HAP-1 (cell line): ENCODE data around the gene ATXN1L.
A peak's percentile ranks its signal among the peaks of the same experiment; 100 is the strongest.
"Not testable (repeated sequence)": the region's sequence is repeated elsewhere in the genome, so short reads cannot be mapped to it uniquely, and the experiment has no call there.

ENCODE experiments used
- DNase-seq, 2 experiments: peaks; one replicate each; pipeline ENCODE4 v3.0.0-alpha.2; 2016 to 2020; ENCODE audit warnings: low spot score in 2 of 2
- H3K27me3 ChIP-seq: fragments of 250-450 bp; sonication (Bioruptor Pico); 2 replicates; pipeline ENCODE4 v1.5.1; 2020; ENCODE audit warnings: low read depth, mild to moderate bottlenecking, moderate library complexity
- H3K36me3 ChIP-seq: fragments of 250-450 bp; sonication (Bioruptor Pico); replicated peaks from 2 replicates; pipeline ENCODE4 v1.5.1; 2020; ENCODE audit warnings: mild to moderate bottlenecking
- H3K4me1 ChIP-seq: fragments of 250-450 bp; sonication (Bioruptor Pico); 2 replicates; pipeline ENCODE4 v1.5.1; 2020; ENCODE audit warnings: mild to moderate bottlenecking
- H3K4me3 ChIP-seq: fragments of 250-450 bp; sonication (Bioruptor Pico); 2 replicates; pipeline ENCODE4 v1.5.1; 2020; ENCODE audit warnings: mild to moderate bottlenecking, moderate library complexity
- H3K9me3 ChIP-seq: fragments of 250-450 bp; sonication (Bioruptor Pico); 2 replicates; pipeline ENCODE4 v1.5.1; 2020; ENCODE audit warnings: mild to moderate bottlenecking, moderate library complexity
- in situ Hi-C: fragments of 300-500 bp; cut with MboI; formaldehyde crosslinking; loops from 3 replicates; pipeline ENCODE4 v1.14.3; 2020; ENCODE audit warnings: low sequenced_read_pairs, inconsistent platforms, mixed read lengths

ATXN1L gene

DNA sequence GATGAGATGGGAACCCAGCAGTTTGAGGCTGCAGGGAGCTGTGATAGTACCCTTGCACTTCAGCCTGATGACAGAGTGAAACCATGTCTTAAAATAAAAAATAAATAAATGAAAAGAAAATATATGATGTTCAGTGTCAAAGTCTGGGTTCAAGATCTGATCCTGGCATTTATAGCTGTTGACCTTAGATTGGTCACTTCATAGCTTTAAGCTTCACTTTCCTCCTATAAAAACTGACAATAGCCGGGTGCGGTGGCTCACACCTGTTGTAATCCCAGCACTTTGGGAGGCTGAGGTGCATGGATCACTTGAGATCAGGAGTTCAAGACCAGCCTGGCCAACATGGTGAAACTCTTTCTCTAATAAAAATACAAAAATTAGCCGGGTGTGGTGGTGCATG lies 43.4 kb downstream of the ATXN1L start:
- in situ Hi-C loops, result no loop called here
- Histone ChIP-seq H3K4me3 (no peak overlapping the region), H3K27me3 (no peaks in the 10 kb centered on the region), H3K9me3 (no peaks in the 10 kb centered on the region), H3K36me3 (no peaks in the 10 kb centered on the region), H3K4me1 (peaks cover 5% of the 10 kb centered on the region)
- DNase-seq, result no peak

DNA sequence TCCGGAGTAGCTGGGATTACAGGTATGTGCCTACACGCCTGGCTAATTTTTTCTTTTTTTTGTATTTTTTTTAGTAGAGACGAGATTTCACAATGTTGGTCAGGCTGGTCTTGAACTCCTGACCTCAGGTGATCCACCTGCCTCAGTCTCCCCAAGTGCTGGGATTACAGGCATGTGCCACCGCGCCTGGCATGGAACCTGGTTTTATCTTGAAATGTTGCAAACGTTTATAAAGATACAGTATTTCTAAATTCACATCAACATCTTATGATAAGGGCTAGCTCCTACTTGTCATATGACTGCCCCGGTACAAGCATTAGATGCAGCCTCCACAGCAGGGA lies 48.1 kb downstream of the ATXN1L start:
- H3K36me3 ChIP-seq, result peaks cover 10% of the 10 kb centered on the region
- no peaks in the 10 kb centered on the region for H3K9me3 ChIP-seq
- in situ Hi-C loops, result loop anchor here (5.0 kb wide), 1 partner anchor 87 kb away; the partner anchor contains the start of gene AP1G1
- no peaks in the 10 kb centered on the region for H3K27me3 ChIP-seq
- H3K4me3 ChIP-seq, result peak overlapping the region; percentile 76
- peaks cover 8% of the 10 kb centered on the region for H3K4me1 ChIP-seq
- no peak for DNase-seq

DNA sequence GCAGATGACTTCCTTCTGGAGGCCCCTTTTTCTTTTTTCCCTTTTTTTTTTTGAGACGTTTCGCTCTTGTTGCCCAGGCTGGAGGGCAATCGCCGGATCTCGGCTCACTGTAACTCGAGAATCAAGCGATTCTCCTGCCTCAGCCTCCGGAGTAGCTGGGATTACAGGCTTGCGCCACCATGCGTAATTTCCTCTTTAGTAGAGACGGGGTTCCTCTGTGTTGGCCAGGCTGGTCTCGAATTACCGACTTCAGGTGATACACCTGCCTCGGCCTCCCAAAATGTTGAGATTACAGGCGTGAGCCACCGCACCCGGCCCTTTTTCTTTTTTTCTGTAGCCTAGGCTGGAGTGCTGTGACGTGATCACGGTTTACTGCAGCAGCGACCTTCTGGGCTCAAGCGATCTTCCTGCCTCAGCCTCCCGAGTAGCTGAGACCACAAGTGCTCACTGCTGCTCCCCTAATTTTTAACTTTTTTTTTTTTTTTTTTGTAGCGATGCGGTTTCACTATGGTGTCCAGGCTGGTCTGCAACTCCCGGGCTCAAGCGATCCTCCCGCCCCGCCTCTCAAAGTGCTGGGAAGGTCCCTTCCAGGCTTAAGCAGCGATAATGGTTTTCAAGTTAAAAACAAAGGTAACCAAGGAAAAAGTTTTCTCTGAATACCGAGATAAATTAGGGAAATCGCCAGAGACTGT lies 48.6 kb downstream of the ATXN1L start:
- peak in 1 of 2 experiments; percentile 61 for DNase-seq
- peak overlapping the region; percentile 76 for H3K4me3 ChIP-seq
- H3K4me1 ChIP-seq, result peaks cover 8% of the 10 kb centered on the region
- H3K9me3 ChIP-seq, result no peaks in the 10 kb centered on the region
- in situ Hi-C loops, result loop anchor here (5.0 kb wide), 1 partner anchor 87 kb away; the partner anchor contains the start of gene AP1G1
- peaks cover 10% of the 10 kb centered on the region for H3K36me3 ChIP-seq
- H3K27me3 ChIP-seq, result no peaks in the 10 kb centered on the region

DNA sequence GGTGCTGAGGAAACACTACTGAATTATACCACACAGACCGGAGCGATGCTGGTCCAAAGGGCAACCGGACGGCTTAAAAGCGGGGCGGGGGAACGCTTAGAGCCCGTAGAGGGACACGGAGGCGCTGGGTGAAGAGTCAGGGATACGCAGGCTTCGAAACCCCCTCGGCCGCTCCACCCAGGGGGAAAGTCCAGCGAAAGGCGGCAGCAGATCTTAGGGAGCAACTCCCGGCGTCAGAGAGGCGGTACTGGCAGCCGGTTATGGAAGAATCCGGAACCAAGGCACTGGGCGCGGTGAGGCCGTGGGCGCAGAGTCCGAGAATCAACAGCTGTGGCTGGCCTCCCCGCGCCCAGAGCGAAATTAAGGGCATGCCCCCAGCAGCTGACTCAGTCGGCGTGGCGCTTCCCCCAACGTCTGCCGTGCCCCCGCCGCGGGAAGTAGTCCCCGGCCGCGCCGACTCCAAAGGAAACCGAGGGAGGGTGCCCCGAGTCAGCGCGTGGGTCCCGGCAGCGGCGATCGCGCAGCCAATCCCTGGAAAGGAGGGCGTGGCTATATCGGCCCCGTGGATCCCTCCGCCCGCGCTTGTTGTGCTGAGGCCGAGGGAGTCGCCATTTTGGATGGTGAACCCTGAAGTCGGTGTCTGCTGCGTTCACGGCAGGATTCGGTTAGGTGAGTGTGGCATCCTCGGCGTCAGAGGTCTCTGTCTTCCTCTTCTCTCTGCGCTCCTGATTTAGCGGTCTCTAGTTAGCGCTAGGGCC lies 49.3 kb downstream of the ATXN1L start, which contains the start of gene IST1:
Gene IST1 (plus strand): TSS at position 611 of the 758 bp plus-strand sequence. CDS start 20,110 bp downstream, outside the sequence.
- peaks cover 8% of the 10 kb centered on the region for H3K4me1 ChIP-seq
- no peaks in the 10 kb centered on the region for H3K27me3 ChIP-seq
- no peaks in the 10 kb centered on the region for H3K9me3 ChIP-seq
- peak within 1 kb of the TSS; percentile 76 for H3K4me3 ChIP-seq
- in situ Hi-C loops, result loop anchor here (5.0 kb wide), 1 partner anchor 88 kb away; the partner anchor contains the start of gene AP1G1
- peak; percentile 94 to 99 for DNase-seq
- H3K36me3 ChIP-seq, result peaks cover 10% of the 10 kb centered on the region

DNA sequence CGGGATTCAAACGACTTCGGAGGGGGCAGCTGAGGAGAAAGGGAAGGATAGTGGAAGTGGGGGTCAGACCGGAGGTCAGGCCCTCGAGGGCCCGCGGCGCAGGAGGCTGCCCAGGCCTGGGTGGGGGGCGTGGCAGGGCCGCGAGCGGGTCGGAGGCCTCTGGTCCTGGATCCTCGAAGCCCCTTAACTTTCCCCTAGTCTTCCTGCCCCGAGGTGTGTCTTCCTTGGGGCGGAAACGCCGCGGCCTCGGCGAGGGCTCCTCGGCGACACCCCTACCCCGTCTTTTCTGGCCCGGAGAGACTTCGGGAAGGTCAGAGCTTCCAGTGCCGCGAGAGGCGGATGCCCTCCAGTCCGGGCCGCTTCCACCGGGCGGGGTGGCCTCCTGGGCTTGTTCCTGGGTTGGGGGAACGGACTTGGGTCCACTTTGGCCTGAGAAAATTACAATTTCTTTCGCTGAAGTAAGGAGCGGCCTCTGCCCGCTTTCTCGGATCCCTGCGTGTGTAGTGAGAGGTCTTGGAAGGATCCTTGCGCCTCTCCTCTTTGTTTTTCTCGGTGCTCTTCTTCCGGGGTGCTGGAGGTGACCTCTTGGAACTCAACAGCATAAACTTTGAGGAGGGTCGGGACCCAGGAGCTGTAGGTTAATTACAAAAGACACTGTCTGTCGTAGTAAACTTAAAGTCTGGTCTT lies 50.0 kb downstream of the ATXN1L start:
- Histone ChIP-seq H3K4me3 (peak overlapping the region; percentile 76), H3K27me3 (no peaks in the 10 kb centered on the region), H3K9me3 (no peaks in the 10 kb centered on the region), H3K4me1 (peaks cover 8% of the 10 kb centered on the region), H3K36me3 (peaks cover 10% of the 10 kb centered on the region)
- peak; percentile 20 to 21 for DNase-seq
- in situ Hi-C loops, result no loop called here

DNA sequence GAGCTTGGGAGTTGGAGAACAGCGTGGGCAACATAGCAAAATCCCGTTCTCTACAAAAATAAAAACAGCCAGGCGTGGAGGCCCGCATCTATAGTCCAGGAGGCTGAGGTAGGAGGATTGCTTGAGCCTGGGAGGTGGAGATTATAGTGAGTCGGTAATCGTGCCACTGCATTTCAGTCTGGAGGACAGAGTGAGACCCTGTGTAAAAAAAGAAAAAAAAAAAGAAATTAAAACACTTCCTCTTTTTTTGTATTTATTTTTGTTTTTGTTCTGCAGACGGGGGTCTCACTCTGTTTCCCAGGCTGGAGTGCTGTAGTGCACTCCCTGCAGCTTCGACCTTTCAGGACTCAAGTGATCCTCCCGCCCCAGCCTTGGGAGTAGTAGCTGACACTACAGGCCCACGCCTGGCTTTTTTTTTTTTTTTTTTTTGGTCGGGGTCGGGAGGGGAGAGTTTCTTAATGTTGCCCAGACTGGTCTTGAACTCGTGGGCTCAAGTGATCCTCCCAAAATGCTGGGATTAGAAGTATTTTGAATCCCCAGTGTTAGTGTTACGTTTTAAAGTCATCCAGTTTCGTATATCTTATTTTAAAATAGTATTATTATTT lies 51.1 kb downstream of the ATXN1L start:
- Histone ChIP-seq H3K9me3 (no peaks in the 10 kb centered on the region), H3K4me1 (peaks cover 7% of the 10 kb centered on the region), H3K36me3 (peaks cover 10% of the 10 kb centered on the region), H3K27me3 (no peaks in the 10 kb centered on the region), H3K4me3 (peak overlapping the region; percentile 76)
- no peak for DNase-seq
- in situ Hi-C loops, result no loop called here

DNA sequence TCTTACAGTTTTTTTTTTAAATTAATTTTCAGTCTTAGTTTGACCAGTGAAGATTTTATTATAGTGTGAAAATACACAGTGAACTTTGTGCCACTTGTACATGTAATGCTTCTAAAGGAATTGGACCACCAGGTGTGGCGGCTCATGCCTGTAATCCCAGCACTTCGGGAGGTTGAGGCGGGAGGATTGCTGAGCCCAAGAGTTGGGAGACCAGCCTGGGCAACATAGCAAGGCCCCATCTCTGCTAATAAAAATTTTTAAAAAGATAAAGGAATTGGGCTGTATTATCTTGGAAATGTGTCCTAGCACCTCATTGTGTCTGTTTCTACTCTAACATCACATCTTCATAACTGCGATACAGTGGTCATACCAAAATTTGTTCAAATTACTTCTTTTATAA lies 53.4 kb downstream of the ATXN1L start:
- peaks cover 20% of the 10 kb centered on the region for H3K36me3 ChIP-seq
- H3K27me3 ChIP-seq, result no peaks in the 10 kb centered on the region
- H3K9me3 ChIP-seq, result no peaks in the 10 kb centered on the region
- no peak overlapping the region for H3K4me3 ChIP-seq
- no peak for DNase-seq
- in situ Hi-C loops, result no loop called here
- peaks cover 8% of the 10 kb centered on the region for H3K4me1 ChIP-seq

DNA sequence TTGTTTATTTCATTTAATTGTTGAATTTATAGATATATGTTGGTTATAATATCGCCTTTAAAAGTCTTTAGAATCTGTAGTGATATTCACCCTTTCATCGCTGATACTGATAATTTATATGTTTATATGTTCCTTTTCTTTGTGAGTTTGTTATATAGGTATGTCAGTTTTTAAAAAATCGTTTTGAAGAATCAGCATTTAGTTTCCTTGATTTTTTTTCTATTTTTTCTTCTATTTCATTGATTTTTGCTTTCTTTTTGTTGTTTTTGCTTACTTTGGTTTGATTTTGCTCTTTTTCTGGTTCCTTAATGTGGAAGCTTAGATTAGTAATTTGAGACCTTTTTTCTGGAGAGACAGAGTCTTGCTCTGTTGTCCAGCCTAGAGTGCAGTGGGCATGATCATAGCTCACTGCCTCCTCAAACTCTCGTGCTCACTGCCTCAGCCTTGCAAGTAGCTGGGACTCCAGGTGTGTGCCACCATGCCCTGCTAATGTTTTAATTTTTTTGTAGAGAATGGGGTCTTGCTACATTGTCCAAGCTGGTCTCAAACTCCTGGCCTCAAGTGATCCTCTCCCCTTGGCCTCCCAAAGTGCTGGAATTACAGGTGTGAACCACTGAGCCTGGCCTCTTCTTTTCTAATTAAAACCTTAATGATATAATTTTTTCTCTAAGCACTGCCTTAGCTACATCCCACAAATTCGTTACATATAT lies 57.0 kb downstream of the ATXN1L start:
- H3K27me3 ChIP-seq, result no peaks in the 10 kb centered on the region
- no peak overlapping the region for H3K4me3 ChIP-seq
- no peak for DNase-seq
- peaks cover 13% of the 10 kb centered on the region for H3K36me3 ChIP-seq
- H3K9me3 ChIP-seq, result no peaks in the 10 kb centered on the region
- H3K4me1 ChIP-seq, result peaks cover 5% of the 10 kb centered on the region
- in situ Hi-C loops, result no loop called here

DNA sequence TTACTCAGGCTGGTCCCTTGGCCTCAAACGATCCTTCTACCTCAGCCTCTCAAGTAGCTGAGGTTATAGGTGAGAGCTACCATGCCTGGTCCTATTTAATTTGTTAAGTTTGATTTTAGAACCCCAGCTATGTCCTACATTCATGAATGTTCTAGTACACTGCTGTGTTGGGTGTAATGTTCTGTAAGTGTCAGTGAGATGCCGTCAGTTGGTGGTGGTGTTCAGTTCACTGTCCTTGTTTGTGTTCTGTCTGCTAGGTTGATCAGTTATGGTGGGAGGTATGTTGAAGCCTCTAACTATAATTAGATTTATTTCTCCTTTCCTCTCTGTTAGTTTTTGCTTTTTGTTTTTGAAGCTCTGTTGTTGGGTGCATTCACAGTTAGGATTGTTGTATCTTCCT lies 57.8 kb downstream of the ATXN1L start:
- Histone ChIP-seq H3K9me3 (no peaks in the 10 kb centered on the region), H3K27me3 (no peaks in the 10 kb centered on the region), H3K4me1 (peaks cover 5% of the 10 kb centered on the region), H3K4me3 (no peak overlapping the region), H3K36me3 (peaks cover 12% of the 10 kb centered on the region)
- in situ Hi-C loops, result no loop called here
- DNase-seq, result no peak

DNA sequence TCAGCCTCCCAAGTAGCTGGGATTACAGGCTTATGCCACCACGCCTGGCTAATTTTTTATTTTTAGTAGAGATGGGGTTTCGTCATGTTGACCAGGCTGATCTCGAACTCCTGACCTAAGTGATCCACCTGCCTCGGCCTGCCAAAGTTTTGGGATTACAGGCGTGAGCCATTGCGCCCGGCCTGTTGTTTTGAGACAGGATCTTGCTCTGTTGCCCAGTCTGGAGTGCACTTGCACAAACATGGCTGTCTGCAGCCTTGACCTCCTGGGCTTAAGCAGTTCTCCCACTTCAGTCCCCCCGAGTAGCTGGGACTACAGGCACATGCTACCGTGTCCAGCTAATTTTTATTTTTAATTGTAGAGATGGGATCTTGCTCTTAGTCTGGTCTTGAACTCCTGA lies 58.5 kb downstream of the ATXN1L start:
- H3K4me1 ChIP-seq, result peaks cover 5% of the 10 kb centered on the region
- H3K36me3 ChIP-seq, result peaks cover 14% of the 10 kb centered on the region
- H3K27me3 ChIP-seq, result no peaks in the 10 kb centered on the region
- H3K4me3 ChIP-seq, result no peak overlapping the region
- H3K9me3 ChIP-seq, result no peaks in the 10 kb centered on the region
- in situ Hi-C loops, result no loop called here
- DNase-seq, result no peak

DNA sequence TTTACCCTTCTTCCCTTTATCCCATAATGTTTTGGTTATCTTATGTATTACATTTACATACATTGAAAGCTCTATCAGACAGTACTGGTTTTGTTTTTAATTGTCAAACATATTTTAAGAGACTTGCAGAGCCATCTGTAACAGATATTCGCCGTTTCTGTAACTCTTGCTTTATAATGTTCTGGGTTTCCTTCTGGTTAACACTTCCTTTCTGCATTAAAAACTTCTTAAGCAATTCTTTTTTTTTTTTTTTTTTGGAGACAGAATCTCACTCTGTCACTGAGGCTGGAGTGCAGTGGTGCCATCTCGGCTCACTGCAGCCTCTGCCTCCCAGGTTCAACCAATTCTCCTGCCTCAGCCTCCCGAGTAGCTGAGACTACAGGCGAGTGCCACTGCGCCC lies 60.0 kb downstream of the ATXN1L start:
- H3K9me3 ChIP-seq, H3K4me3 ChIP-seq, DNase-seq, H3K4me1 ChIP-seq, H3K27me3 ChIP-seq, in situ Hi-C loops: not testable (repeated sequence)
- H3K36me3 ChIP-seq, result peaks cover 14% of the 10 kb centered on the region
